Upper lobe of left lung (tissue), 4 donors: ENCODE measurements around the gene ADAM12.

Experiments
- CTCF ChIP-seq, 6 experiments: fragments of 450-650 bp in 4 of 6; fragments of 200-600 bp in 2 of 6; sonication (generic) in 2 of 6; IDR thresholded peaks; one replicate each; pipeline ENCODE4 v1.5.1; 2016 to 2019; ENCODE audit warnings: antibody characterized with exemption in 6 of 6
- POLR2AphosphoS5 ChIP-seq, 2 donors: sonication (generic); formaldehyde crosslinking; IDR thresholded peaks; one replicate each; pipeline ENCODE4 v1.5.1; 2017; ENCODE audit warnings: antibody characterized with exemption in 2 of 2

- TF ChIP-seq CTCF (IDR thresholded peaks at IDR 0.05) (no peak), POLR2AphosphoS5 (IDR thresholded peaks at IDR 0.05) (no peak)
Measured at GRCh38 chr10:126108693-126109092, 279.6 kb downstream of the ADAM12 start.
